Femur (tissue), 1 donor: ENCODE measurements around the gene GLMN.
"Not testable (repeated sequence)": the region's sequence is repeated elsewhere in the genome, so short reads cannot be mapped to it uniquely, and the experiment has no call there.

Experiments used
- DNase-seq: peaks from one replicate; pipeline ENCODE4 v3.0.0-alpha.2; 2017

The GLMN gene

GRCh38 chr1:92299477-92300150 is 827 bp upstream of the GLMN start:
- no peak for DNase-seq

- no peak for DNase-seq
These were observed 594 bp downstream of the GLMN start for GRCh38 chr1:92298213-92298572.

- no peak for DNase-seq
These were observed 7.3 kb downstream of the GLMN start for GRCh38 chr1:92291372-92291999.

GRCh38 chr1:92281411-92281810 is 17.4 kb downstream of the GLMN start:
- not testable (repeated sequence) for DNase-seq

GRCh38 chr1:92279781-92280180 is 19.0 kb downstream of the GLMN start:
- not testable (repeated sequence) for DNase-seq

GRCh38 chr1:92277105-92277723 is 21.6 kb downstream of the GLMN start:
- no peak for DNase-seq

- DNase-seq: no peak
These were observed 22.7 kb downstream of the GLMN start for GRCh38 chr1:92276082-92276481.

GRCh38 chr1:92274939-92275338 is 23.8 kb downstream of the GLMN start:
- DNase-seq: no peak

- DNase-seq: no peak
These were observed 25.7 kb downstream of the GLMN start for GRCh38 chr1:92273039-92273438.

- no peak for DNase-seq
These were observed 36.3 kb downstream of the GLMN start for GRCh38 chr1:92262516-92262915.

- DNase-seq: no peak
These were observed 39.4 kb downstream of the GLMN start for GRCh38 chr1:92259350-92259749.

GRCh38 chr1:92254714-92255113 is 44.1 kb downstream of the GLMN start:
- not testable (repeated sequence) for DNase-seq

- DNase-seq: no peak
These were observed 54.4 kb downstream of the GLMN start for GRCh38 chr1:92244376-92244775.

- no peak for DNase-seq
These were observed 58.8 kb downstream of the GLMN start for GRCh38 chr1:92240034-92240433.

- no peak for DNase-seq
These were observed 68.1 kb downstream of the GLMN start for GRCh38 chr1:92230736-92231135.

GRCh38 chr1:92228401-92228800 is 70.4 kb downstream of the GLMN start:
- no peak for DNase-seq

GRCh38 chr1:92219028-92219427 is 79.8 kb downstream of the GLMN start:
- DNase-seq: no peak

GRCh38 chr1:92218559-92218958 is 80.2 kb downstream of the GLMN start:
- DNase-seq: no peak

GRCh38 chr1:92217721-92218120 is 81.1 kb downstream of the GLMN start, which contains the start of gene C1orf146:
TSS of gene C1orf146 (plus strand) at chr1:92217915. CDS start at chr1:92231421, 13,506 bp downstream.
- DNase-seq: no peak

- DNase-seq: no peak
These were observed 87.6 kb downstream of the GLMN start for GRCh38 chr1:92211166-92211565.

- DNase-seq: no peak
These were observed 88.1 kb downstream of the GLMN start for GRCh38 chr1:92210701-92211100.

GRCh38 chr1:92203105-92203504 is 95.7 kb downstream of the GLMN start:
- no peak for DNase-seq

GRCh38 chr1:92201973-92202372 is 96.8 kb downstream of the GLMN start:
- no peak for DNase-seq
